Kidney epithelial cell (primary cell): ENCODE results near the gene ARSJ. TPM values are rescaled to one million over a fixed set of nuclear protein-coding genes. Genes with fewer than 3 reads are reported as not detected.

Source experiments
- DNase-seq: peaks from one replicate; pipeline ENCODE4 v3.0.0-alpha.2; 2010; ENCODE audit warnings: low read depth
- H3K27me3 ChIP-seq: 2 replicates; pipeline ENCODE4 v1.6.0; 2011; ENCODE audit warnings: low read length; ENCODE audit not compliant: control insufficient read depth, insufficient read depth
- H3K36me3 ChIP-seq: 2 replicates; pipeline ENCODE4 v1.5.1; 2011; ENCODE audit warnings: low read length; ENCODE audit not compliant: control insufficient read depth, insufficient read depth
- H3K4me3 ChIP-seq: 2 replicates; pipeline ENCODE4 v1.5.1; 2011; ENCODE audit warnings: low read depth, mild to moderate bottlenecking, control low read depth, low read length
- CTCF ChIP-seq: IDR thresholded peaks from 2 replicates; pipeline ENCODE4 v1.5.1; 2011; ENCODE audit warnings: mild to moderate bottlenecking, moderate library complexity, low read length, control low read depth, inconsistent platforms; ENCODE audit not compliant: insufficient read depth, poor library complexity, severe bottlenecking
- total RNA-seq: library from RNA; depleted of rRNA; stranded (reverse); fragments of >200 nt; gene quantifications from 2 replicates; pipeline ENCODE4 v1.2.3, GENCODE V29; 2015

Gene ARSJ
- total RNA-seq, 1 donor from 2014 or later: 13.8 TPM

- Histone ChIP-seq H3K4me3 (no peak overlapping the region), H3K27me3 (no peaks in the 10 kb centered on the region), H3K36me3 (no peaks in the 10 kb centered on the region)
- DNase-seq: no peak
- no peak for TF ChIP-seq CTCF
Observed at GRCh38 chr4:113881256-113881655, 98.2 kb downstream of the ARSJ start.

- Histone ChIP-seq H3K4me3 (no peak overlapping the region), H3K27me3 (no peaks in the 10 kb centered on the region), H3K36me3 (no peaks in the 10 kb centered on the region)
- DNase-seq: no peak
- no peak for TF ChIP-seq CTCF
Observed at GRCh38 chr4:113880240-113881028, 99.0 kb downstream of the ARSJ start.

GRCh38 chr4:113878668-113879067 lies 100.8 kb downstream of the ARSJ start:
- Histone ChIP-seq H3K36me3 (no peaks in the 10 kb centered on the region), H3K4me3 (no peak overlapping the region), H3K27me3 (no peaks in the 10 kb centered on the region)
- DNase-seq: peak; percentile 90
- peak; percentile 44 for TF ChIP-seq CTCF

GRCh38 chr4:113874480-113874879 lies 105.0 kb downstream of the ARSJ start:
- peaks cover 2% of the 10 kb centered on the region for H3K36me3 ChIP-seq
- no peak for DNase-seq
- no peaks in the 10 kb centered on the region for H3K27me3 ChIP-seq
- no peak overlapping the region for H3K4me3 ChIP-seq
- no peak for TF ChIP-seq CTCF

- TF ChIP-seq CTCF: no peak
- H3K4me3 ChIP-seq: no peak overlapping the region
- no peak for DNase-seq
- H3K36me3 ChIP-seq: peaks cover 2% of the 10 kb centered on the region
- no peaks in the 10 kb centered on the region for H3K27me3 ChIP-seq
Observed at GRCh38 chr4:113873508-113873907, 105.9 kb downstream of the ARSJ start.
